HG02763 (cell line): Measurements from ENCODE around the gene ANTXR2.
"Not testable (repeated sequence)": the region's sequence is repeated elsewhere in the genome, so short reads cannot be mapped to it uniquely, and the experiment has no call there.

Experiments
- ATAC-seq: cut with Tn5 transposase; IDR thresholded peaks from one replicate; pipeline ENCODE4 v1.9.1; 2021; ENCODE audit warnings: mild to moderate bottlenecking, moderate library complexity; ENCODE audit not compliant: unreplicated experiment

ANTXR2 gene

GRCh38 chr4:80027611-80028010 lies 45.4 kb downstream of the ANTXR2 start:
- no peak for ATAC-seq

GRCh38 chr4:80026100-80026499 lies 46.9 kb downstream of the ANTXR2 start:
- ATAC-seq, result no peak

DNA sequence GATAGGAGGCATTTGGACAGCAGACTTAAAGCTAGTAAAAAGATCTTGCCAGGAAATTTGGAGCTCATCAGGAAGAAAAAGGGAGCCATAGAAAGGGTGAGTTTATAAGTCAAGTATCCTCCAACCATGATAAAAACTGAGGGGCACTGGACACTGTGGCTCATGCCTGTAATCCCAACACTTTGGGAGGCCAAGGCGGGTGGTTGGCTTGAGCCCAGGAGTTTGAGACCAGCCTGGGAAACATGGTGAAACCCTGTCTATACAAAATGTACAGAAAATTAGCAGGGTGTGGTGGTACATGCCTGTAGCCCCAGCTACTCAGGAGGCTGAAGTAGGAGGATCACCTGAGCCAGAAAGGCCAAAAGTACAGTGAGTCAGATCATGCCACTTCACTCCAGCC lies 48.7 kb downstream of the ANTXR2 start:
- no peak for ATAC-seq

GRCh38 chr4:80022282-80022681 lies 50.7 kb downstream of the ANTXR2 start:
- ATAC-seq, result no peak

- no peak for ATAC-seq
Observed at GRCh38 chr4:80017125-80017854, 55.7 kb downstream of the ANTXR2 start.

DNA sequence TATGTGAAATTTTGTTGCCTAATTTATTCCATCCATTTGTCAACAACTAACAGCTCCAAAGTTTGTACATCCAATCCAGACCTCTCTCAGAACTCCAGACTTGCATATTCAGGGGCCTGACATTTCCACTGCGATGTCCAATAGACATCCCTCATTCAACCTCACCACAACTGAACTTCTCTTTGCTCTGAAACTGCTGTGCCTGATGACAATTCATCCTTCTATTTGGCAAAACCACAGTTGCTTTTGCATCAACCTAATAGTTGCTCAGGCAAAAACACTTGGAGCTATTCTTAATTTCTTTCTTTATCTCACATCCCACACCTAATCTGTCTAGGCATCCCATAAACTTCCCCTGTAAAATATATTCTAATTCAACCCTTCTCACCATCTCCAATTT lies 56.5 kb downstream of the ANTXR2 start:
- no peak for ATAC-seq

DNA sequence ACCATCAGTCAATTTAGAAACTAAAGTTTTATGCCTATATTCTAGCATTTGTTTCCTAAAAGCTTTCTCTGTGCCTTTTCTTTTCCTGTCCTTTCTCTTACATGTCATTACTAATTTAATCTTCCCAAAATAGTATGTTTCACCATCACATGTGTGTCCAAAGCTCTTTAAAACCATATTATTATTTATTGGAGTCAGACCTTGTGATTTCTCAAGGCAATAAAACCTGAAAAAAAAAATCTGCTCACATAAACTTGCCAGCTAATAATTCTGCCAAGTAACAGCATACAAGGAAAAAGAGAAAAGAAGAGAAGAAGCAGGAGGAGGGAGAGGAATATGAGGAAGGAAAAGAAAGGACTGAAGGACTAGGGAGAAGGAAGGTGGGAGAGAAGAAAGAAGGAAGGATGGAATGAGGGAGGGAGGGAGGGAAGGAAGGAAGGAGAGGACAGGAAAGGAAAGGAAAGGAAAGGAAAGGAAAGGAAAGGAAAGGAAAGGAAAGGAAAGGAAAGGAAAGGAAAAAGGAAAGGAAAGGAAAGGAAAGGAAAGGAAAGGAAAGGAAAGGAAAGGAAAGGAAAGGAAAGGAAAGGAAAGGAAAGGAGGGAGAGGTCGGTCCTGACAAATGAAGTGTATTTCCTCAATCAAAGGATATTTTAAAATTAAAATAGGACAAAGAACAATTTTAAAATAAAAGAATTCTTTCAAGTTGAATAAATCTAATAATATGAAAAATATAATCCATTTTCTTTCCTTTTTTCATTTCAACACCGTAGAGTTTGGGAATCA lies 57.4 kb downstream of the ANTXR2 start:
- ATAC-seq, result no peak

- no peak for ATAC-seq
Observed at GRCh38 chr4:80014531-80014930, 58.5 kb downstream of the ANTXR2 start.

GRCh38 chr4:80012291-80012690 lies 60.7 kb downstream of the ANTXR2 start:
- no peak for ATAC-seq

DNA sequence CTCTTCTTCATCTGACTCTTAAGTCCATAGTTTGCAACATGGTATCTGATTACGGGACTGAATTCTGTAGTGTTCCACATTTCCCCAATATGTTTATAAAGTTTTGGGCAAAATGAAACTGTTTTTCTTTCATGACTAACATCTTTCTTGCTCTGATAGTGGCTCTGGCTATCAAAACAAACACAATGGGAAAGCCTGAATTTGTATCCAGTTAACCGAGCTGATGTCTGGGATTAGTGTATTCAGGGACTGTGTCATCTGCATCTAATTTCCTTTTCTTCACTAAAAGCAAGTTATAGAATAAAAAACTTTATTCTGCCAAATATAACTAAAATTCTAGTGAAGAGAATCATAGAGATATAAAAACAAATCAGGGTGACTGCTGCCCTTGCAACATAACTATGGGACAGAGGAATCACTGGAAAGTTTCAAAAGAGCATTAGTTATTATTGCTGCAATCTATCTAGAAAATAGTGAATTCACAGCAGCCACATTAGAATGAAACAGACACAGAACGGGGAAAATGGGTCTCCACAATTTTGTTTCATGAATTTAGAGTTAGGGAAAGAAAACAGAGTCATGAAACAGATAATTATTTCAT lies 61.3 kb downstream of the ANTXR2 start:
- ATAC-seq, result no peak

DNA sequence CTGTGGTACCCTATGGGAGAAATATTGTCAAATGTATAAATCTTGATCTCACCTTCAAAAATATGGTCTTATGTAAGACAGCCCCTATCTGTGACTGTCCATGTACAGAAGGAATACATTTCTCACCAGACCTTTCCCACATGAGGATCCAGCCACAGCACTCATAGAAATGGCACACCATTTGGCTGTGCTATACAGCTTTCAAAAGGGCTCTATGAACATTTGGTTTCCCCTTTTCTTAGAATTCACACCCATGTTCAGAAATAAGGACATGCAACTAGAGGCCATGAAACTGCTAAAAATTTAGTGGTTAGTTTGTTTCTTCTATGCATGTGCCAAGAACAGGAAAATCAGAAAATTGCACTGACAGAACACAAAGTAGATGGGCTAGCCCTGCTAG lies 62.7 kb downstream of the ANTXR2 start:
- no peak for ATAC-seq

GRCh38 chr4:80009806-80010205 lies 63.2 kb downstream of the ANTXR2 start:
- ATAC-seq, result no peak

- no peak for ATAC-seq
Observed at GRCh38 chr4:80008971-80009370, 64.1 kb downstream of the ANTXR2 start.

GRCh38 chr4:80008351-80008750 lies 64.7 kb downstream of the ANTXR2 start:
- no peak for ATAC-seq

DNA sequence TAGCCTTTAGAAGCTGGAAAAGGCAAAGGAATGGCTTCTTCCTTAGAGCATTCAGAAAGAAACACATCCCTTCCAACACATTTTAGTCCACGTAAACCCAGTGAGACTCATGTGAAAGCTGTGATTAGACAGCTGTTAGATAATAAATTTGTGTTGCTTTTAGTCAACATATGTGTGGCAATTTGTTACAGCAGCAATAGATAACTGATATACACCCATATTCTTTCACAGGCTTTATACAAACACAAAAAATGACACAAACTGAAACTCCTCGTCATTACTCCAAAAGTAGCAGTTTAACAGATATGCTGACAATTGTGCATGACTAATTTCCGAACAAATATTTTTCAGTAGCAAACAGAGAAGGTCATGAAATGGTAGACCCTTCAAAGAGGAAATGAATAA lies 65.3 kb downstream of the ANTXR2 start:
- ATAC-seq, result peak; percentile 57

- ATAC-seq, result no peak
Observed at GRCh38 chr4:80006935-80007744, 65.9 kb downstream of the ANTXR2 start.

GRCh38 chr4:80005863-80006262 lies 67.2 kb downstream of the ANTXR2 start:
- ATAC-seq, result no peak

DNA sequence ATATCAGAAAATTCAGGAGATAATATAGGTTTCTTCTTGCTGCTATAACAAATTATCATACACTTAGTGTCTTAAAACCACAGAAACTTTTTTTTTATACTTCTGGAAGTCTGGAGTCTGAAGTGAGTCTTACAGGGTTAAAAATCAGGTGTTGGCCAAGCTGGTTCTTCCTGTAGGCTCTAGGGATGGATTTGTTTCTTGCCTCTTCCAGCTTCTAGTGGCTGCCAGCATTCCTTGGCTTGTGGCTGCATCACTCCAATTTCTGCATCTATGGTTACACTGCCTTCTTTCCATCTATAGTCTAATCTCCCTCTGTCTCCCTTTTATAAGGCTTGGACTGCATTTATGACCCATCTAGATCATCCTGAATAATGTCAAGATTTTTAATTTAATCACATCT lies 68.7 kb downstream of the ANTXR2 start:
- ATAC-seq, result no peak

- not testable (repeated sequence) for ATAC-seq
Observed at GRCh38 chr4:80002559-80002958, 70.5 kb downstream of the ANTXR2 start.

DNA sequence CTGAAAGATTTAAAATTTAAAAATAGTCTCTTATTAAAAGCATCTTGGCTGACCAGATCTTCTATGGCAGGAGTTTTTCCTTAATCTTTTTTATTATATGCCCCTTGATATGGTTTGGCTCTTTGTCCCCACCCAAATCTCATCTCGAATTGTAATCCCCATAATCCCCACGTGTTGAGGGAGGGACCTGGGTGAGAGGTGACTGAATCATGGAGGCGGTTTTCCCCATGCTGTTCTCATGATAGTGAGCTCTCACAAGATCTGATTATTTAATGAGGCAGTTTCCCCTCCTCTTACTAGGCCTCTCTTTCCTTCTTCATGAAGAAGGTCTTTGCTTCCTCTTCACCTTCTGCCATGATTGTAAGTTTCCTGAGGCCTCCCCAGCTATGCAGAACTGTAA lies 74.0 kb downstream of the ANTXR2 start:
- not testable (repeated sequence) for ATAC-seq

- ATAC-seq, result no peak
Observed at GRCh38 chr4:79998201-79998600, 74.8 kb downstream of the ANTXR2 start.
